SK-N-MC (cell line): ENCODE data around the gene ADCY3.

Experiments
- EZH2 ChIP-seq: fragments of 200-600 bp; sonication (generic); IDR thresholded peaks from one replicate; pipeline ENCODE4 v1.6.1; 2017; ENCODE audit warnings: antibody characterized with exemption
- FOXP2 ChIP-seq: optimal IDR thresholded peaks from 2 replicates; pipeline ENCODE3; 2011; ENCODE audit warnings: mild to moderate bottlenecking, moderate library complexity; ENCODE audit not compliant: insufficient read depth; ENCODE audit errors: extremely low read length, control extremely low read depth
- POLR2AphosphoS5 ChIP-seq: IDR thresholded peaks from 2 replicates; pipeline ENCODE4 v1.6.1; 2012; ENCODE audit warnings: mild to moderate bottlenecking, low read depth, low read length, borderline replicate concordance

- TF ChIP-seq POLR2AphosphoS5 (no peak), EZH2 (no peak), FOXP2 (no peak)
Measured at GRCh38 chr2:24836706-24837105, 83.3 kb downstream of the ADCY3 start.
